Femur (tissue), 1 donor: ENCODE measurements around the gene ANO10.
"Not testable (repeated sequence)": the region's sequence is repeated elsewhere in the genome, so short reads cannot be mapped to it uniquely, and the experiment has no call there.

ENCODE experiments used
- DNase-seq: peaks from one replicate; pipeline ENCODE4 v3.0.0-alpha.2; 2017

The ANO10 gene

GRCh38 chr3:43624619-43625305 is 3.0 kb upstream of the ANO10 start:
- DNase-seq, result no peak

- no peak for DNase-seq
Measured at GRCh38 chr3:43620831-43621655, 768 bp downstream of the ANO10 start.

- DNase-seq, result no peak
Measured at GRCh38 chr3:43619588-43619987, 2.2 kb downstream of the ANO10 start.

GRCh38 chr3:43618142-43618541 is 3.7 kb downstream of the ANO10 start:
- no peak for DNase-seq

GRCh38 chr3:43616034-43616433 is 5.8 kb downstream of the ANO10 start:
- no peak for DNase-seq

- DNase-seq, result no peak
Measured at GRCh38 chr3:43615133-43615532, 6.7 kb downstream of the ANO10 start.

- DNase-seq, result no peak
Measured at GRCh38 chr3:43613976-43614375, 7.8 kb downstream of the ANO10 start.

GRCh38 chr3:43612419-43612818 is 9.4 kb downstream of the ANO10 start:
- DNase-seq, result no peak

- DNase-seq, result no peak
Measured at GRCh38 chr3:43609406-43609805, 12.4 kb downstream of the ANO10 start.

- DNase-seq, result no peak
Measured at GRCh38 chr3:43608751-43609150, 13.1 kb downstream of the ANO10 start.

GRCh38 chr3:43606284-43606683 is 15.5 kb downstream of the ANO10 start:
- DNase-seq, result no peak

GRCh38 chr3:43599959-43600358 is 21.9 kb downstream of the ANO10 start:
- DNase-seq, result not testable (repeated sequence)

- DNase-seq, result no peak
Measured at GRCh38 chr3:43597961-43598360, 23.9 kb downstream of the ANO10 start.

GRCh38 chr3:43596178-43596577 is 25.6 kb downstream of the ANO10 start:
- not testable (repeated sequence) for DNase-seq

GRCh38 chr3:43595280-43595679 is 26.5 kb downstream of the ANO10 start:
- not testable (repeated sequence) for DNase-seq

GRCh38 chr3:43593588-43593987 is 28.2 kb downstream of the ANO10 start:
- DNase-seq, result not testable (repeated sequence)

- DNase-seq, result not testable (repeated sequence)
Measured at GRCh38 chr3:43591866-43592265, 29.9 kb downstream of the ANO10 start.

GRCh38 chr3:43587303-43587702 is 34.5 kb downstream of the ANO10 start:
- DNase-seq, result no peak

GRCh38 chr3:43584043-43584826 is 37.6 kb downstream of the ANO10 start:
- no peak for DNase-seq

- DNase-seq, result no peak
Measured at GRCh38 chr3:43583481-43583880, 38.3 kb downstream of the ANO10 start.

- DNase-seq, result no peak
Measured at GRCh38 chr3:43582866-43583265, 38.9 kb downstream of the ANO10 start.

GRCh38 chr3:43581343-43581742 is 40.5 kb downstream of the ANO10 start:
- no peak for DNase-seq

GRCh38 chr3:43580181-43580580 is 41.6 kb downstream of the ANO10 start:
- no peak for DNase-seq

- DNase-seq, result no peak
Measured at GRCh38 chr3:43573576-43573975, 48.2 kb downstream of the ANO10 start.
